ENCODE data around the gene PNRC1. TPM values are rescaled to one million over a fixed set of nuclear protein-coding genes. Genes with fewer than 3 reads are reported as not detected.
"Not testable (repeated sequence)": the region's sequence is repeated elsewhere in the genome, so short reads cannot be mapped to it uniquely, and the experiment has no call there.

The PNRC1 gene
- total RNA-seq, 1 donor from 2014 or later: 139 TPM

DNA sequence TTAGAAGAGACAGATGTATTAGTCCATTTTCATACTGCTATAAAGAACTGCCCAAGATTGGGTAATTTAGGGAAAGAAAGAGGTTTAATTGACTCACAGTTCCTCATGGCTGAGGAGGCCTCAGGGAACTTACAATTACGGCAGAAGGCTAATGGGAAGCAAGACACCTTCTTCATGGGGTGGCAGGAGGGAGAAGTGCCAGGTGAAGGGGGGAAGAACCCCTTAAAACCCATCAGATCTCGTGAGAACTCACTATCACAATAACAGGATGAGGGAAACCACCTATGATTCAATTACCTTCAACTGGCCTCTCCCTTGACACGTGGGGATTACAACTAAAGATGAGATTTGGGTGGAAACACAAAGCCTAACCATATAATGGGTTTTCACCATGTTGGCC, 28.9 kb upstream of the PNRC1 start:
- intact Hi-C loops (cut with DNase I): no loop called here
- no peak for DNase-seq (ENCODE audit: missing footprints)
- ATAC-seq: no peak

DNA sequence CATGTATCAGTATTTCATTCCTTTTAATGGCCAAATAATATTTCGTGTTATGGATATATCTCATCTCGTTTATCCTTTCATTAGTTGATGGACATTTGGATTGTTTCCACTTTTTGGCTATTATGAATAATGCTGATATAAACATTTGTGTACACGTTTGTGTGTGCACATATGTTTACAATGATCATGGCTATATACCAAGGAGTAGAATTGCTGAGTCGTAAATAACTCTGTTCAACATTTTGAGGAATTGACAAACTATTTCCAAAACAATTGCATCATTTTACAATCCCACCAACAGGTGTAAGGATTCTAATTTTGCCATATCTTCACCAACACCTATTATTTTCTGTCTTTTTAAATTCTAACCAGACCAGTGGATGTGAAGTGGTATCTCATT, 26.3 kb upstream of the PNRC1 start:
- DNase-seq (ENCODE audit: missing footprints) (no peak), ATAC-seq (no peak)
- intact Hi-C loops (cut with DNase I): no loop called here

DNA sequence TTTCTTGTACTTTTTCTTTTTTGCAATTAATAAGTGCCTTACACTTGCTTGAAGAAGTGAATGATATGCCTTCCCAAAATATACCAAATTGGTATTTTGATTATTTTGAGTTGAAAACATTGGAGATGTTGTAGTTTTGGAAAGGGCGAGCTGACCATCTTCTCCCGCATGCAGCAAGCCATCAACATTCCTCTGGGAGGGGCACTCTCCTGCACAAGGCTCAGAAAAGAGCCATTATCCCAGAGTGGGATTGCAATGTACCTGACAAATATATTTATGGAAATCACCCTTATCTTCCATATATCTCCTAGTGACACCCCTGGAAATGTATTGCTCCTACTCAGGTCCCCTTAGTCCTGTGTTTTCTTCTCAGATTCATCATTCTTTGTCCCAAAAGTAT, 22.8 kb upstream of the PNRC1 start:
- ATAC-seq (no peak), DNase-seq (ENCODE audit: missing footprints) (no peak)
- intact Hi-C loops (cut with DNase I): no loop called here

DNA sequence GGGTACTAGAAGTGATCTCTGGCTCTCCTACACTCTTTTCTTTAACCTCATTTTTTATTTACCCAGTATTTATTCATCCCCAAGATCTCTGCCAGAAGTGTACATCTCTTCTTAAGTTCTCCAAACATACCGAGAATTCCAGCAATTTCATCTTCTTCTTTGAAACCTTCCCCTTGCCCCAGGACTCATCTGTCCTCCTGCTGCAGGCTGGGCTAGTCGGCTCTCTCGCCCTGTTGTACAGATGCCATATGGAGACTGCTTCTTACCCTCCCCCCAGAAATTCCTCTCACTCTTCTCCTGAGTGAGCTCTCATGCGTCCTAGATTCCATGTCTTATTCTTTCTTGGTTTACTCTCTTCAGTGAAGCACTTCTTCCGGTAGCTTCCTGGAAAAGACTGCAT, 21.9 kb upstream of the PNRC1 start:
- DNase-seq (ENCODE audit: missing footprints) (no peak), ATAC-seq (no peak)
- intact Hi-C loops (cut with DNase I): no loop called here

GRCh38 chr6:89059227-89059626, 21.3 kb upstream of the PNRC1 start:
- no peak for DNase-seq (ENCODE audit: missing footprints)
- intact Hi-C loops (cut with DNase I): no loop called here
- ATAC-seq: no peak

DNA sequence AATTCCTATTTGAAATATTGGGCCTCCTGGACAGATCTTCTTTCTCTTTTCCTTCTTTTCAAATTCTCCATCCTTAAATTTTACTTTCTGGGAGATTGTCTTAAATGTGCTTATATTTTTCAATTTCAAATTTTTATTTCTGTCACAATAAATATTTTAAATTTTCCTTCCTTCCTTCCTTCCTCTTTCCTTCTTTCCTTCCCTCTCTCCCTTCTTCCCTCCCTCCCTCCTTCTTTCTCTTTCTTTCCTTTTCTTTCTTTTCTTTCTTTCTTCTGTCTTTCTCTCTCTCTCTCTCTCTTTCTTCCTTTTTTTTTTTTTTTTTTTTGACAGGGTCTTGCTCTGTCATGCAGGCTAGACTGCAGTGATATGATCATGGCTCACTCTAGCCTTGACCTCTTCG, 16.7 kb upstream of the PNRC1 start:
- no peak for ATAC-seq
- no peak for DNase-seq (ENCODE audit: missing footprints)
- intact Hi-C loops (cut with DNase I): no loop called here

DNA sequence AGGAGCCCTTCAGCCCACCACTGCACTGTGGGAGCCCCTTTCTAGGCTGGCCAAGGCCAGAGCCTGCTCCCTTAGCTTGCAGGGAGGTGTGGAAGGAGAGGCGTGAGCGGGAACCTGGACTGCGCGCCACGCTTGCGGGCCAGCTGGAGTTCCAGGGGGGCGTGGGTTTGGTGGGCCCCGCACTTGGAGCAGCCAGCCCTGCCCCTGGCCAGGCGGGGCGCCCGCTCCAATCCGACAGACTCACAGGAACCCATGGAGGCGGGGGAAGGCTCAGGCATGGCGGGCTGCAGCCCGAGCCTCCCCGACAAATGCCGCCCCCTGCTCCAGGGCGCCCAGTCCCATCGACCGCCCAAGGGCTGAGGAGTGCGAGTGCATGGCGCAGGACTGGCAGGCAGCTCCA, 15.6 kb upstream of the PNRC1 start:
- ATAC-seq; intact Hi-C loops (cut with DNase I): not testable (repeated sequence)

GRCh38 chr6:89066121-89066520, 14.4 kb upstream of the PNRC1 start:
- DNase-seq (ENCODE audit: missing footprints); intact Hi-C loops (cut with DNase I); ATAC-seq: not testable (repeated sequence)

More for the DNA sequence above, 15.6 kb upstream of the PNRC1 start:
- DNase-seq (ENCODE audit: missing footprints): not testable (repeated sequence)

GRCh38 chr6:89066940-89067646, 13.5 kb upstream of the PNRC1 start:
- intact Hi-C loops (cut with DNase I): no loop called here
- ATAC-seq: peak; percentile 39

DNA sequence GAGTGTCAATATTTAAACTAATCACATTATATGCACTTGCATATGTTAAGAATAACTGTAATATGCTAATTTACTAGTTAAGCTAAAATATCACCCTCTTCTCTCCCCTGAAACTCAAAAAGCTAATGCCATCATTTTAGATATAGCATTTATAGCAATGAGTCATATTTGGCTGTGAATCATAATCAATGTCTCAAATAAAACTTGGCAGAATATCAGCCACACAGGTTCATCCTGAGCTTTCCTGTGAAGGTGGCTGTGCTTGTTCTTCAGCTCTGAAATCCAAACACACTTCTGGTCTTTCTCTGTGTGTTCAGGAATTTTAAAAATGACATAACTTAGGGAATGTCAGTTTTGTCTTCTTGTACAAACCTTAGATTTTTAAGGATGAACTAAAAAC, 12.8 kb upstream of the PNRC1 start:
- ATAC-seq (no peak), DNase-seq (ENCODE audit: missing footprints) (no peak)
- intact Hi-C loops (cut with DNase I): no loop called here

More at GRCh38 chr6:89066940-89067646, 13.5 kb upstream of the PNRC1 start:
- DNase-seq (ENCODE audit: missing footprints): no peak

- ATAC-seq: no peak
- no peak for DNase-seq (ENCODE audit: missing footprints)
- intact Hi-C loops (cut with DNase I): no loop called here
Measured at GRCh38 chr6:89068695-89069094, 11.9 kb upstream of the PNRC1 start.

- ATAC-seq (no peak), DNase-seq (ENCODE audit: missing footprints) (no peak)
- intact Hi-C loops (cut with DNase I): no loop called here
Measured at GRCh38 chr6:89069536-89070163, 10.9 kb upstream of the PNRC1 start.

- no peak for ATAC-seq
- no peak for DNase-seq (ENCODE audit: missing footprints)
- intact Hi-C loops (cut with DNase I): no loop called here
Measured at GRCh38 chr6:89071036-89071435, 9.5 kb upstream of the PNRC1 start.

DNA sequence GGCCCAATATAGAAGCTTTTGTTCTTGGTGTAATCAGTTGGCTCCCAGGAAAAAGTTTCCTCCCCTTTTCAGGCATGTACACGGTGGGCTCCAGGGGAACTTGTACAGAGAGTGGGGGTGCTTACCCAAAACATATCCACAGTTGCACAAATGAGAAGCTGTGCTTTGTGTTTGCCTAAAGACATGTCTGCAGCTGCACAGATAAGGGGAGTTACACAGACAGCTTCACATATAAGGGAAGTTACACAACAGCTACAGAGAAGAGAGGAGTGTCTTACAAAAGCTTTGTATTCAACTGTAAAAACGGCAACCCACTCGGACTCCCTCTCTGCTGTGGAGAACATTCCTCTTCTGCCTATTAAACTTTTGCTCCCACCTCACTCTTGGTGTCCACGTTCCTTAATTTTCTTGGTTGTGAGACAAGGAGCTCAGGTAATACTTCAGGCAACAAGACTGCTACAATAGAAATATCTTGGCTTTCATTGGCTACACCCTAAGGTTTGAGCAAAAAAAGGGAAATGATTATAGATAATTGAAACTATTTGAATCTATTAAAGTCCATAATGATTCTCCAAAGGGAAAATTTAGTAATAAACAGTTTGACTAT, 7.4 kb upstream of the PNRC1 start:
- intact Hi-C loops (cut with DNase I): no loop called here
- no peak for DNase-seq (ENCODE audit: missing footprints)
- peak; percentile 72 for ATAC-seq

DNA sequence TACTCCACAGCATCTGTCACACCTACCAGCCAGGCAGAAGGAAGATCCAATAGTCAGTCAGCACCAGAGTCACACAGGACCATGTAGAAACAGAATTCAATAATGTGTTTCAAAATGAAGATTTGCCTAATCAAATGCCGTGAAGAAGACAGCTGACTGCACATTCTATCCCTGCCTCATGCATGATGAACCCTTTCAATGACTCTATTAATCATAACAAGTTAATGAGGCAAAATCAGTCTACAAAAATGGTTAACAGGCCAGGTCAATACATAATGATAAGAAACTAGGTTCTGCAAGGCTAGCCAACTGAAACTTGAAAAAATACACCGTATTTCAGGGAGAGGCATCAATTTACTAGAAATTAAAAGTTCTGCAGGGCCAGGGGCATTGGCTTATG, 6.7 kb upstream of the PNRC1 start:
- intact Hi-C loops (cut with DNase I): no loop called here
- ATAC-seq (no peak), DNase-seq (ENCODE audit: missing footprints) (no peak)

DNA sequence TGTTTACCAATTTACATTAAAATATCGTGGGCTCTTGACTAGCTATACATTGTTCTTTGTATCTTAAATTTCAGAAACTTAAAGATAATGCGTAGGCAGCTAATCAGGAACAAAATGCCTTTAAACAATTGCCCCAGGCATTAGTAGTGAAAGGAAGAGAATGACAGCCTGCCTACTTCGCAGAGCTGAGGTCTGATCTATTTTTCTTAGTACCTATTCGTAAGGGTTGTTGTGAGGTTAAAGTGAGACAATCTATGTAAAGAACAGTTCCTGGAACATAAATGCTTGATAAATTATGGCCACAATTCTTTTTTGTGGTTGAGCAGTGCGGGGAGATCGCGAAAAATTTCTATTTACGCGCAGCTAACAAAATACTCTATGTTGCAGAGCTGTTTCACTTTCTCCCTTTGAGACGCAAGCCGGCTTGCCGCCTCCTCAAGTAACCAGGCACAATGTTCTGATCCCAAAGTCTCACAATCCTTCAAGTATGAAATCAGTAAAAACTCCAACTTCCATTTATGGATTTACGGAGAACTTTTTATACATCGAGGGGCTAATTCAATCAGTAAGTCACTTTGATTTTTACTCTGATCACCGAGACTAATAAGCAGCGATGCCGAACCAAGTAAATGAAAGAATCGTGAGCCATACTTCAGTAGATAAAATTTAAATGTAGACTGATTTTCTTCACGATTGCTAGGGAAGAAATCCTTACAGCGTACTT, 878 bp upstream of the PNRC1 start:
- peak; percentile 71 for DNase-seq (ENCODE audit: missing footprints)
- intact Hi-C loops (cut with DNase I): loop anchor here (1.0 to 5.0 kb wide), 5 partner anchors 44 to 116 kb away; partner anchors contain the start of genes PM20D2 and RNGTT
- no peak for ATAC-seq

GRCh38 chr6:89081129-89081422, 525 bp downstream of the PNRC1 start:
- ATAC-seq: peak; percentile 15
- intact Hi-C loops (cut with DNase I): loop anchor here (2.0 to 5.0 kb wide), 3 partner anchors 59 to 98 kb away; partner anchors contain the start of gene PM20D2
- no peak for DNase-seq (ENCODE audit: missing footprints)

- intact Hi-C loops (cut with DNase I): loop anchor here (2.0 to 5.0 kb wide), 3 partner anchors 59 to 99 kb away; partner anchors contain the start of gene PM20D2
- peak; percentile 80 for ATAC-seq
- DNase-seq (ENCODE audit: missing footprints): peak; percentile 100
Measured at GRCh38 chr6:89081423-89082322, 1.1 kb downstream of the PNRC1 start.
